Trophoblast cell (in vitro differentiated cells and primary cell): ENCODE measurements around the gene DEF6.

Source experiments
- DNase-seq, 2 donors: peaks; one replicate each; pipeline ENCODE4 v3.0.0-alpha.2; 2016
- H2AFZ ChIP-seq: 2 replicates; pipeline ENCODE4 v1.6.1; 2013; ENCODE audit warnings: low read length, moderate library complexity, mild to moderate bottlenecking; ENCODE audit not compliant: insufficient read depth, poor library complexity
- H2AK5ac ChIP-seq: 2 replicates; pipeline ENCODE4 v1.6.1; 2013; ENCODE audit warnings: mild to moderate bottlenecking, low read length
- H2BK120ac ChIP-seq: 2 replicates; pipeline ENCODE4 v1.6.1; 2013; ENCODE audit warnings: low read length, mild to moderate bottlenecking, moderate library complexity; ENCODE audit not compliant: insufficient read depth, poor library complexity
- H2BK12ac ChIP-seq: 2 replicates; pipeline ENCODE4 v1.6.1; 2013; ENCODE audit warnings: mild to moderate bottlenecking, low read length, moderate library complexity
- H2BK5ac ChIP-seq: 2 replicates; pipeline ENCODE4 v1.6.1; 2013; ENCODE audit warnings: low read length, low read depth, moderate library complexity, mild to moderate bottlenecking; ENCODE audit not compliant: poor library complexity
- H3K14ac ChIP-seq: 2 replicates; pipeline ENCODE4 v1.6.1; 2013; ENCODE audit warnings: mild to moderate bottlenecking, low read length
- H3K18ac ChIP-seq: 2 replicates; pipeline ENCODE4 v1.6.1; 2013; ENCODE audit warnings: mild to moderate bottlenecking, low read length
- H3K23ac ChIP-seq: 2 replicates; pipeline ENCODE4 v1.6.1; 2013; ENCODE audit warnings: low read length
- H3K27ac ChIP-seq: 2 replicates; pipeline ENCODE4 v1.5.1; 2013; ENCODE audit warnings: low read depth, mild to moderate bottlenecking, inconsistent platforms, low read length, moderate library complexity
- H3K27me3 ChIP-seq: 2 replicates; pipeline ENCODE4 v1.6.1; 2013; ENCODE audit warnings: inconsistent platforms, mild to moderate bottlenecking, low read length, moderate library complexity; ENCODE audit not compliant: insufficient read depth
- H3K36me3 ChIP-seq, 2 experiments: 1 replicate in 1 of 2; 2 replicates in 1 of 2; pipeline ENCODE4 v1.6.1; 2013; ENCODE audit warnings: low read length in 2 of 2, mild to moderate bottlenecking in 2 of 2, moderate library complexity in 1 of 2; ENCODE audit not compliant: insufficient read depth in 2 of 2, control insufficient read depth in 1 of 2
- H3K4ac ChIP-seq: 2 replicates; pipeline ENCODE4 v1.6.1; 2013; ENCODE audit warnings: low read depth, mild to moderate bottlenecking, low read length, moderate library complexity
- H3K4me1 ChIP-seq, 2 experiments: 1 replicate in 1 of 2; 2 replicates in 1 of 2; pipeline ENCODE4 v1.6.1; 2013; ENCODE audit warnings: low read length in 2 of 2, mild to moderate bottlenecking in 2 of 2, moderate library complexity in 1 of 2; ENCODE audit not compliant: insufficient read depth in 2 of 2, control insufficient read depth in 1 of 2
- H3K4me2 ChIP-seq: 2 replicates; pipeline ENCODE4 v1.6.1; 2013; ENCODE audit warnings: inconsistent platforms, mild to moderate bottlenecking, low read length, moderate library complexity
- H3K4me3 ChIP-seq: 2 replicates; pipeline ENCODE4 v1.5.1; 2013; ENCODE audit warnings: mild to moderate bottlenecking, low read depth, low read length, inconsistent platforms
- H3K79me1 ChIP-seq: one replicate; pipeline ENCODE4 v1.6.1; 2013; ENCODE audit warnings: low read length
- H3K79me2 ChIP-seq: 2 replicates; pipeline ENCODE4 v1.6.1; 2013; ENCODE audit warnings: low read length, mild to moderate bottlenecking; ENCODE audit not compliant: control insufficient read depth, insufficient read depth, poor library complexity
- H3K9ac ChIP-seq: 2 replicates; pipeline ENCODE4 v1.6.1; 2013; ENCODE audit warnings: mild to moderate bottlenecking, low read length
- H3K9me3 ChIP-seq: 2 replicates; pipeline ENCODE4 v1.6.1; 2013; ENCODE audit warnings: low read depth, mild to moderate bottlenecking, control low read depth, inconsistent platforms, low read length; ENCODE audit not compliant: insufficient read depth
- H4K12ac ChIP-seq: 2 replicates; pipeline ENCODE4 v1.6.1; 2013; ENCODE audit warnings: low read depth, mild to moderate bottlenecking, low read length, moderate library complexity
- H4K8ac ChIP-seq: 2 replicates; pipeline ENCODE4 v1.6.1; 2013; ENCODE audit warnings: low read depth, mild to moderate bottlenecking, low read length, moderate library complexity
- H4K91ac ChIP-seq: one replicate; pipeline ENCODE4 v1.6.1; 2013; ENCODE audit warnings: low read depth, mild to moderate bottlenecking, low read length, moderate library complexity
- WGBS: extraction: QIAGEN DNeasy Blood & Tissue Kit; methylation state at CpG from one replicate; pipeline ENCODE4 v1.1.7; 2013; ENCODE audit warnings: missing lambda C conversion rate; ENCODE audit not compliant: insufficient read length, insufficient coverage; ENCODE audit errors: extremely low coverage; 5-methylcytosine and 5-hydroxymethylcytosine counted together

The DEF6 gene

DNA sequence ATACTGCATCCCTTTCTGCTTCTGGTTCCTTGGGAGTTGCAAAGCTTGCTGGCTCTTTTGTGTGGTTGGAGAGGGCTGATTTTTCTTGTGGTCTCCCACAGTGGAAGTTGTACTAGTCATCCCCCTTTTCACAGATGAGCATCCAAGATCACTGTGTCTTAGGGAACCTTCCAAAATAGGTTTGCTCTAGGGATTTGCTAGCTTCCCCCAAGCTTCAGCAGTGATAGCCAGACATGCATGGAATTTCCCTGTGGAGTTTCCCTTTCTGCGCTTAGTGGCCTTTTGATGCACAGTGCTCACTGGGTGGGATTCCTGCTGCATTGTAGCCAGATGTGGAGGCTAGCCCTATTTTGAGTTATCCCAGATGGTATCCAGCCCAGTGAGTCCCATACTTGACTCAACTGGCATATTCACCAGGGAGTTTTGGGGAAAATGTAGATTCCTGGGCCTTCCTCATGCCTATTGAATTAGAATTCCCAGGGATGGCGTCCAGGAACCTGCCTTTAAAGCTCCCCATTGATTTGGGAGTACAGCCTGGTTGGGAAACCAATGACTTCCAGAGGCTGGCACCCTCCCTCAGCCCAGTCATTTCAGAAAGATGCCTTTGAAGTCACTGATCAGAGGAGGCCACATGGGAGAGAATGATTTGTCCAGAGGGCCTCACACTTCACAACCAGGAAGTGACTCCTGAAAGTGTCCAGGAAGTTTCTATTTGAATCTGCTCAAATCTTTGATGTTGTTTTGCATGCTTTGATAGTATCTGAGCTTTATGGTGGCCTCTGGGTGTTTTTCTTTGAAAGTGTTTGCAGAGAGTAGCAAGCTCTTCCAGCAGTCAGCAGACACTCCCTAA, 70.6 kb downstream of the DEF6 start:
- WGBS: no CpG with 5 or more reads among the region's 2 CpGs
- Histone ChIP-seq H4K91ac (no peak overlapping the region), H3K14ac (no peak overlapping the region), H3K9ac (no peak overlapping the region), H3K4me3 (no peak overlapping the region), H2BK5ac (no peak overlapping the region), H3K4ac (no peak overlapping the region), H3K27ac (no peak overlapping the region), H4K8ac (no peak overlapping the region), H3K27me3 (no peaks in the 10 kb centered on the region), H2AFZ (no peak overlapping the region), H3K79me1 (peaks cover 2% of the 10 kb centered on the region), H2BK120ac (no peak overlapping the region), H3K4me2 (no peak overlapping the region), H2BK12ac (no peak overlapping the region), H2AK5ac (no peak overlapping the region), H3K18ac (no peak overlapping the region), H3K9me3 (no peaks in the 10 kb centered on the region), H3K36me3 (peaks cover 0 to 3% of the 10 kb centered on the region in 2 experiments), H3K23ac (no peak overlapping the region), H3K4me1 (peaks cover 5 to 14% of the 10 kb centered on the region in 2 experiments), H3K79me2 (peaks cover 2% of the 10 kb centered on the region), H4K12ac (no peak overlapping the region)
- DNase-seq: peak; percentile 83

DNA sequence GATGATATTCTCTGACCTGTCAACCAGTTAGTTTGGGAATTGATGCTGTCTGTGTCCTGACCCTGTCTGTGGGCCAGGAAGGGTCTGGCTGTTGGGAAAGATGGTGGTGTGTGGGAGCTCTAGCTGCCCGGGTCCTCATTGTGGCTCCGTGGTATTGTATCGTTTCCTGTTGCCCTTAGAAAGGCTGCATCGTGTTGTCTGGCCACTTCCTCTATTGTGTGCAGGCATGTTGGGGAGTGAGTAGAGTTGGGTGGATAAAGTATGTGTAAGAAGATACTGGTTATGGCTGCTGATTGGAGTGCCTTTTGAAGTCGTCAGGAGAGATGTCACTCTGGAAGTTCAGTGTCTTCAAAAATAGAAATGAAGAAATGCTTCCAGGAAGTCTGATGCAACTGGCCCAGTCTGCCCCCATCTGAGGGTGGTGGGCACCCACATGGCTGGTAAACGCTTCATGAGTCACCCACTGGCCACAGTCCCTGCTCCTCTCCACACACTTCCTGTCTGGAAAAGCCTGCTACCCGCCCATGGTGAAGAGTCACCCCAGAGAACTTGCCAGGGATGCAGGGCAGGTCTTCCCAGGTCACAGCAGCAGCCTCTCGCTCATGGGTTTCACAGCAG, 72.6 kb downstream of the DEF6 start:
- DNase-seq: peak; percentile 98 to 99
- H3K79me1 ChIP-seq: no peaks in the 10 kb centered on the region
- H4K8ac ChIP-seq: no peak overlapping the region
- H3K4ac ChIP-seq: no peak overlapping the region
- H3K79me2 ChIP-seq: no peaks in the 10 kb centered on the region
- no peaks in the 10 kb centered on the region for H3K9me3 ChIP-seq
- H4K12ac ChIP-seq: no peak overlapping the region
- no peaks in the 10 kb centered on the region for H3K27me3 ChIP-seq
- peaks cover 3% of the 10 kb centered on the region in 2 experiments for H3K36me3 ChIP-seq
- H3K23ac ChIP-seq: no peak overlapping the region
- no peak overlapping the region for H2BK120ac ChIP-seq
- no peak overlapping the region for H3K9ac ChIP-seq
- no peak overlapping the region for H4K91ac ChIP-seq
- H3K14ac ChIP-seq: no peak overlapping the region
- H3K27ac ChIP-seq: no peak overlapping the region
- peaks cover 5 to 11% of the 10 kb centered on the region in 2 experiments for H3K4me1 ChIP-seq
- H2AFZ ChIP-seq: no peak overlapping the region
- no peak overlapping the region for H3K4me3 ChIP-seq
- WGBS: no CpG with 5 or more reads among the region's 8 CpGs
- no peak overlapping the region for H2AK5ac ChIP-seq
- H3K18ac ChIP-seq: no peak overlapping the region
- no peak overlapping the region for H2BK12ac ChIP-seq
- H3K4me2 ChIP-seq: no peak overlapping the region
- H2BK5ac ChIP-seq: no peak overlapping the region

DNA sequence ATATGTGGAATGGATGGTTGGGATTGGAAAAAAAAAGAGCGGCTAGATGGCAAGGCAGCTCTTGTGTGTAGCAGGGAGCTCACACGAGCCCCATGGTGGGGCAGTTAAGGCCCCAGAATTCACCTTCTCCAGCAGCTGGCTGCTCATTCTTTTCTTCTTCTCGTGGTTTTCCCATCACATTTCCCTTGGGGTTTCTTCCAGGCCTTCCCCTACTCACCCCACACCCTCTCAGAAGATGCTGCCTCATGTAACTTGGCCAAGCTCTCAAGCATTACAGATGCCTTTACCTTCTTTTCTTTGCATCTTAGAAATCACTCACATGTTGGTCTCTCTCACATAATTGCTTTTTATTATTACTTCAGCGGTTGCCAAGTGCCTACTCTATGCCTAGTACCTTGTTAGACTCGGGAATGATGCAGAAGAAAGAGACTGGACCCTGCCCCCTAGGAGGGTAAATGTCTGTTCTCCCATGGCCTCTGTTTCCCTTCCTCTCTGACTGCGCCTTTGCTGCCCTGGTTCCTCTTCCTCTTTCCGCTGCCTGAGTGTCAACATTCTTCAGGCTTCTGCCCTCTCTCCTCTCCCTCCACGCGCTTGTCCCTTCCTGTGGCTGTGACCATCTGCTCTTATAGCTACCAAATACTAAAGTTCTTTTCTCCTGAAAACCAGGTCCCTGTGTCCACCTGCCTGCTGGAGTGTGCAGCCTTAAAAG, 73.3 kb downstream of the DEF6 start:
- Histone ChIP-seq H2BK5ac (no peak overlapping the region), H2AFZ (no peak overlapping the region), H3K36me3 (peaks cover 3% of the 10 kb centered on the region in 2 experiments), H3K4me3 (no peak overlapping the region), H3K23ac (no peak overlapping the region), H3K79me1 (no peaks in the 10 kb centered on the region), H2BK12ac (no peak overlapping the region), H3K4me1 (peaks cover 5 to 11% of the 10 kb centered on the region in 2 experiments), H3K14ac (no peak overlapping the region), H2AK5ac (no peak overlapping the region), H3K9ac (no peak overlapping the region), H4K91ac (no peak overlapping the region), H2BK120ac (no peak overlapping the region), H3K79me2 (no peaks in the 10 kb centered on the region), H3K4me2 (no peak overlapping the region), H4K12ac (no peak overlapping the region), H3K18ac (no peak overlapping the region), H3K27me3 (no peaks in the 10 kb centered on the region), H3K27ac (no peak overlapping the region), H3K9me3 (no peaks in the 10 kb centered on the region), H4K8ac (no peak overlapping the region), H3K4ac (no peak overlapping the region)
- peak in 1 of 2 donors; percentile 39 for DNase-seq
- no CpG with 5 or more reads among the region's 9 CpGs for WGBS
